ENCODE data around the gene PI4KA.

PI4KA gene

DNA sequence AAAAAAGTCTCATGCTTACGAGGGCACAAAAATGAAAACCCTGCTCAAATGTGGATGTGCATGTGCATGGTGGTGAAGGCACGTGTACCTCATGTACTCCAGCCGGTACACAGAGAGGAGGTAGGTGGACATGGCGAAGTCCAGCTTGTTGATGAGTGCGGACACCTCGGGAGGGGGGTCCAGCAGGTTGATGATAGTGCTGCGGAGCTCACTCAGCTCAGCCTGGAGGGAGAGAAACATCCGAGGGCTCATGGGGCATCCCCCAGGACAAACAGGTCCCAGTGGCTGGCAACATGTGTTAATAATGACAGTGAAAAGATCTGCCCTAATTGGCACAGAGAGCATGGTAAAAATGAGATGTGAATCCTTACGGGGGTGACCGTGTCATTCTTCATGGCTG lies 93.9 kb downstream of the PI4KA start:
- Histone ChIP-seq H3K27me3 (ENCODE audit: insufficient read depth, low read depth, severe bottlenecking) (no peaks in the 10 kb centered on the region), H3K9me3 (ENCODE audit: severe bottlenecking) (no peaks in the 10 kb centered on the region), H3K27ac (no peak overlapping the region), H3K4me3 (ENCODE audit: low read depth, low read length) (no peak overlapping the region), H3K36me3 (peaks cover 49% of the 10 kb centered on the region)
- TF ChIP-seq, protein P1, sequence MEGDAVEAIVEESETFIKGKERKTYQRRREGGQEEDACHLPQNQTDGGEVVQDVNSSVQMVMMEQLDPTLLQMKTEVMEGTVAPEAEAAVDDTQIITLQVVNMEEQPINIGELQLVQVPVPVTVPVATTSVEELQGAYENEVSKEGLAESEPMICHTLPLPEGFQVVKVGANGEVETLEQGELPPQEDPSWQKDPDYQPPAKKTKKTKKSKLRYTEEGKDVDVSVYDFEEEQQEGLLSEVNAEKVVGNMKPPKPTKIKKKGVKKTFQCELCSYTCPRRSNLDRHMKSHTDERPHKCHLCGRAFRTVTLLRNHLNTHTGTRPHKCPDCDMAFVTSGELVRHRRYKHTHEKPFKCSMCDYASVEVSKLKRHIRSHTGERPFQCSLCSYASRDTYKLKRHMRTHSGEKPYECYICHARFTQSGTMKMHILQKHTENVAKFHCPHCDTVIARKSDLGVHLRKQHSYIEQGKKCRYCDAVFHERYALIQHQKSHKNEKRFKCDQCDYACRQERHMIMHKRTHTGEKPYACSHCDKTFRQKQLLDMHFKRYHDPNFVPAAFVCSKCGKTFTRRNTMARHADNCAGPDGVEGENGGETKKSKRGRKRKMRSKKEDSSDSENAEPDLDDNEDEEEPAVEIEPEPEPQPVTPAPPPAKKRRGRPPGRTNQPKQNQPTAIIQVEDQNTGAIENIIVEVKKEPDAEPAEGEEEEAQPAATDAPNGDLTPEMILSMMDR (IDR thresholded peaks at IDR 0.05; ENCODE audit: low read depth, low read length), result no peak
- no peak for DNase-seq

DNA sequence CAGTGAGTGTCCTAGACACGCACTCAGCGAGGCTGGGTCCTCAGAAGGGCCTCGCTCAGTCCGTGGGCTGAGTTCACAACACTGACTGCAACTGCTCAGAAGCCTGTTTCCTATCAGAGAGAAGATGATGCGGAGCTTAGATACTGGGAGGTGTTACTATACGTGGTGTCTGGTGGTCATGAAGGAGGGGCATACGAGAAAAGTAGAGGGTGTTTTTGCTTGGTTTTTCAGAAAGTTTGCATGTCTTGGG lies 94.2 kb downstream of the PI4KA start:
- Histone ChIP-seq H3K4me3 (ENCODE audit: low read depth, low read length) (no peak overlapping the region), H3K9me3 (ENCODE audit: severe bottlenecking) (no peaks in the 10 kb centered on the region), H3K27ac (no peak overlapping the region), H3K27me3 (ENCODE audit: insufficient read depth, low read depth, severe bottlenecking) (no peaks in the 10 kb centered on the region), H3K36me3 (peaks cover 52% of the 10 kb centered on the region)
- TF ChIP-seq, protein P1 (IDR thresholded peaks at IDR 0.05; ENCODE audit: low read depth, low read length), result no peak
- no peak for DNase-seq

DNA sequence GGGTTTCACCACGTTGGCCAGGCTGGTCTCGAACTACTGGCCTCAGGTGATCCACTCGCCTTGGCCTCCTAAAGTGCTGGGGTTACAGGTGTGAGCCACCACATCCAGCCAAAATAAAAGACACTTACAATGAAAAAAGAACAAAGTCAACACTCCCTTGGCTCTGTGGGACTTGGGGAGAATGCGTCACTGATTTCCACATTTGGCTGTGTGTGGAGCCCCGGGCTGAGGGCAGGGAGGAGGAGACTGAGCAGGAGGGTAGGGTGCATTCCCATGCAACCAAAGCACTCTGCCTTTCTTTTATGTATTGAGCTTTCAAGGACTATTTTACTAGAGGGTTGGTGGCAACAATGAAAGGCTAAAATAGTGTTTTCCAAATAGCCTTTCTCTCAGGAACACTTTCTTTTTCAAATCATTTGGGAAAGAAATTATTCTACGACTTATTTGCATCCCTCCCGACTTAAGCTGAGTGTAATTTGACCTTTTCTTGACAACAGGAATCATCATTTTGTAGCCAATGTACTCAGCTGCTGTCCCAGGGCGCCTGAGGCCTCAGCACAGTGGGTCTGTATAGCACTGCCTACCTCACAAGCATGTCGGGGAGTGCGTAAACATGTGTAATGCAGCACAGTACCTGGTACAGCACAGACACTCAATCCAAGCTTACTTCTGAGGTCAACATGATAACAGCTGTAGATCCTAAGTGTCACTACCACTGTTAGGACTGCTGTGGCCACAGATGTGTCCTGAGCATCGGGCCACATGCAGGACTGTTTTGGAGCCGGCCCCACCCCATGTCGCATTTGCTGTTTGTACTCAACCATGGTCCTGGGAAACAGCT lies 94.8 kb downstream of the PI4KA start:
- no peak for DNase-seq
- H3K4me3 ChIP-seq (ENCODE audit: low read depth, low read length), result no peak overlapping the region
- peaks cover 47% of the 10 kb centered on the region for H3K36me3 ChIP-seq
- no peak overlapping the region for H3K27ac ChIP-seq
- TF ChIP-seq, protein P1 (IDR thresholded peaks at IDR 0.05; ENCODE audit: low read depth, low read length), result no peak
- H3K27me3 ChIP-seq (ENCODE audit: insufficient read depth, low read depth, severe bottlenecking), result no peaks in the 10 kb centered on the region
- no peaks in the 10 kb centered on the region for H3K9me3 ChIP-seq (ENCODE audit: severe bottlenecking)

DNA sequence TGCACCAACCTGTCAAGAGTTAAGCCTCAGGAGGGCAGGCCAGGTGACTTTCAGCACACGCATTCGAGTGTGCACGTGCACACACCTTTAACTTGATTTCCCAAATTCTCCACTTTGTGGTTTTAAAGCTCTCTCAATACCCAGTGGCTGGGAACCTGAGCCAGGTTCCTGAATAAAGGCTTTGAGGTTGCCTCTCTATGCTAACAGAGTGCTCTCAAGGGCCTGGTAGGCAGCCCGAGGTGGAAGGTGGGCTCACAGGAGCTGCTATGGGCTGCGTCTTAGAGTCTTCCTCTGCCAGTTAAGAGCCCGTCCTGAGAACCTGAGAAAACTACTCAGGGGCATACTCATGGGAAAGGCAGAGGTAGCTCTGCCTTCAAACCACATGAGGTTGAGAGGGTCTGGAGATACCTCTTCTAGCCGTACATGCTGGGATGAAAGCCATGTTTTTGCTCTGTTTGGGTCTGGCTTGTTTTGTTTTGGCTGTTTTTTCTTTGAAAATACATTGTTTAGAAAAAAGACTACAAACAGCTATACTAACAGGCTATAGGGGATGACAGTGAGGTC lies 96.3 kb downstream of the PI4KA start:
- DNase-seq, result no peak
- TF ChIP-seq, protein P1 (IDR thresholded peaks at IDR 0.05; ENCODE audit: low read depth, low read length), result no peak
- no peaks in the 10 kb centered on the region for H3K27me3 ChIP-seq (ENCODE audit: insufficient read depth, low read depth, severe bottlenecking)
- H3K4me3 ChIP-seq (ENCODE audit: low read depth, low read length), result no peak overlapping the region
- H3K27ac ChIP-seq, result no peak overlapping the region
- peaks cover 55% of the 10 kb centered on the region for H3K36me3 ChIP-seq
- H3K9me3 ChIP-seq (ENCODE audit: severe bottlenecking), result no peaks in the 10 kb centered on the region

DNA sequence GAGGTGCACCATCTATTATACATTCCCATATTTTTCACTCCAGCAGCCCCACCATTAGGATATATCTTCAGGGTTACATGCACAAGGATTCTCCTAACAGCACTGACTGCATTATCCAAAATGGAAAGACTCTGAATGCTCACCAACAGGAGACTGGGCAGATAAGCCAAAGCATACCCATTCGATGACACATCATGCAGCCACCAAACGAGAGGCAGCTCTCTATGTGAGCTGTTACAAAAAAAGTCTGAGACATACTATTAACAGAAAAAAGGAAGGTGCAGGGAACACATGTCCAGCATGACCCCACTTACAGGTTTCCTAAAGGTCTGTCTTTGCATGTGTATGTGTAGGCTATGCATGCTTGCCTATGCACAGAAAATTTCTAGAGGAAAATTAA lies 97.1 kb downstream of the PI4KA start:
- TF ChIP-seq, protein P1 (IDR thresholded peaks at IDR 0.05; ENCODE audit: low read depth, low read length), result no peak
- Histone ChIP-seq H3K9me3 (ENCODE audit: severe bottlenecking) (no peaks in the 10 kb centered on the region), H3K27ac (no peak overlapping the region), H3K27me3 (ENCODE audit: insufficient read depth, low read depth, severe bottlenecking) (no peaks in the 10 kb centered on the region), H3K36me3 (peaks cover 61% of the 10 kb centered on the region), H3K4me3 (ENCODE audit: low read depth, low read length) (no peak overlapping the region)
- no peak for DNase-seq

DNA sequence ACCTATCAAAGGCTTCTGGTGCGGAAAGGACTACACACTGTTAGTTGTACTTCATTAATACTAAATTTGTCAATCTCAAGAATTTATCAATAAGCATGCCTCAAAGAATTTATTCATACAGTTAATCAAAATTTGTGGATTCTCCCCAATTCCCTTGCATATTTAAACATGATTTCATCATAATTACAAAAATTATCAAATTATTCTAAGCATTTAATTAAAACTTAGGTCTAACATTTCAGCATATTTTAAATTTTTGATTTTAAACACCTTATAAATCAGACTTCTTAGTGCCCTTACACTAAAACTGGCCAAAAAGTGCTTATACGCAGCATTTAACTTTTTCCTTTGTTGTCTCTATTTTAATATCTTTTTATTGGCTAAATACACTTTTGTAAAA lies 98.5 kb downstream of the PI4KA start:
- H3K27ac ChIP-seq, result no peak overlapping the region
- DNase-seq, result no peak
- H3K4me3 ChIP-seq (ENCODE audit: low read depth, low read length), result no peak overlapping the region
- H3K9me3 ChIP-seq (ENCODE audit: severe bottlenecking), result no peaks in the 10 kb centered on the region
- H3K36me3 ChIP-seq, result peaks cover 56% of the 10 kb centered on the region
- TF ChIP-seq, protein P1 (IDR thresholded peaks at IDR 0.05; ENCODE audit: low read depth, low read length), result no peak
- no peaks in the 10 kb centered on the region for H3K27me3 ChIP-seq (ENCODE audit: insufficient read depth, low read depth, severe bottlenecking)

All from WERI-Rb-1 (cell line).